Measurements from ENCODE around the gene XPNPEP1.

Gene XPNPEP1

DNA sequence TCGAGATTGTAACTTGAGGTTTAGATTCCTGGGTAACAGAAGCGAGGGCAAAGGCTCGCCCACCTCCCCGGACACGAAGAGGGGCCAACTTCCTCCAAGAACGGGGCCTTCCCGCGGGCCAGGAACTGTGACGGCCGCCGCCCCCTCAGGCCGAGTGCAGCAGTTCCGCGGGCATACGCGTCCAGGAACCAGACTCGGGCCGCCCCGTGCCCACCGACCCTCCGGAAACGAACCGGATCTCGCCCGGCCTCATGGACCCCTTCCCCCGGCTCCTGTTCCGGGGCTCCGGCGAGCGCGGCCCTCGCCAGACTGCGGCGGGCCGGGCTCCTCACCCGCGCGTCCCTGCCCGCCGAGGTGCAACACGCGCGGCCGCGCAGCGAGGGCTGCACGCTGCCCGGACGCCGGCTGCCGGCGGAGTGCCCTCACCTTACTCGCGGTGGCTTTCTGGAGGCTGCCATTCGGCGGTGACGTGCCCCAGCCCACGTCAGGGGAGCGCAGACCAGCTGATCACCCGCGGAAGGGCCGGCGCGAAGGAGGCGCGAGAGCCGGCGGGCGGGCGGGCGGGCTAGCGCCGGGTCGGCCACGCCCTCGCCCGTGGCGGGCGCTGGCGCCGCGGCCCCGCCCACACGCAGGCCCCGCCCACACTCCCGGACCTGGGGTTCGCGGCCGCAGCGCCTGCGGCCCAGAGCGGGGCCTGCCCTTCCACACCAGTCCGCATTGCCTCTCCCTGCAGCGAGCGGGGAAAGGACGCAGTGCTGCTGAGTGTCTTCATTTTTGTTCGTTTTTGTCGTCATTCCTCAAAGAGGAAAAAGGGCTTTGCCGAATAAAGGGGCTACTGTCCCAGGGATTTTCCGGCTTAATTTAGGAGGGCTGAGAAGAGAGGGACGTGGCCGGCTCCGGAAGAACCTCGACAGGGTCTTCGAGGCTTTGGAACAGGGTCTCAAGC lies at the start of gene XPNPEP1:
TSS of gene XPNPEP1 (minus strand) at position 536 of the 946 bp plus-strand sequence. CDS start at position 458, 78 bp downstream.
- peak; percentile 71 to 73 for DNase-seq (ENCODE audit: low read depth in 2 of 2)

DNA sequence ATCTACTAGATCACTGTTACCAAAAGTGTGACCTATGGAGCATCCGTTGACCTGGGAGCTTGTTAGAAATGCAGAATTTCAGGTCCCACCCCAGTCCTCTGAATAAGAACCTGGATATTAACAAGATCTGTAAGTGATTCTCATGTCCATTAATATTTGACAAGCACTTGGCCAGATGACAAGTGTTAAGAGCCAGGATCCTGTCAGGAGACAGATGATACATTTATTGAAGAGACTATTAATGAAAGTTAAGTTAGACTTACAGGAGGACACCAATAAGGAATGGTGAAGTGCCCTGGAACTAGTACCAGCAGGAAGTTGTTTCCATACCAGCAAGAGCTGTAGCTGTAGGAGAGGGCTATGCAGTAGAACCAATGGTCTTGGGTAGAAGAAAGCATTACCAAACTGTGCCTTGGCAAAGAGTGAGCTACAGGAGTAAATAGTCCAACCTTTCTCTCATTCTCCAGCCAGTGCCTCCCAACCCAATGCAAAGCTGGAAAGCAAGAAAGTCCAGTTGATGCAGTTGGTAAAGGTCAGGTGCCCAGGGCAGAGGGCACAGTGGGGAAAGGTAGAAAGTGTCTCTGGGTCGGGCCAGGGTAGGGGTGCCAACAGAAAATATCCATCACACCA lies 49.2 kb upstream of the XPNPEP1 start:
- no peak for DNase-seq (ENCODE audit: low read depth in 2 of 2)

DNA sequence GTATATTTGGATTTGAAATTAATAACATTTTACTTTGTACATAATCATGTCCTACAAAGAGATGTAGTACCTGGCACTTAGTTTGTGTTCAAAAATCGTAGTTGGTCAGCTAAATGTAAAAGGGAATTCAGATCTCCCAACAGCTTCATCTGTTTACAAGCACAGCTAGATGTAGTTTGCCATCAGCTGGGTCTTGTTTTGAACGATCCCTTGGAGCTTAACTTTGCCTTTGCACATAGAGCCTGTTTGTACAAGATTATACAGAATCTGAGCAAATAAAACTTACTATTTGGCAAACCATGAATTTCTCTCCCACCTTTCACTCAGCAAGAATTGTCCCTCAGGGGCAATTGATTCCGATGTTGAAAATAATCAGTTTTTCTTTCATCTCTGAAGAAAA lies 48.3 kb upstream of the XPNPEP1 start:
- DNase-seq (ENCODE audit: low read depth in 2 of 2) = no peak

DNA sequence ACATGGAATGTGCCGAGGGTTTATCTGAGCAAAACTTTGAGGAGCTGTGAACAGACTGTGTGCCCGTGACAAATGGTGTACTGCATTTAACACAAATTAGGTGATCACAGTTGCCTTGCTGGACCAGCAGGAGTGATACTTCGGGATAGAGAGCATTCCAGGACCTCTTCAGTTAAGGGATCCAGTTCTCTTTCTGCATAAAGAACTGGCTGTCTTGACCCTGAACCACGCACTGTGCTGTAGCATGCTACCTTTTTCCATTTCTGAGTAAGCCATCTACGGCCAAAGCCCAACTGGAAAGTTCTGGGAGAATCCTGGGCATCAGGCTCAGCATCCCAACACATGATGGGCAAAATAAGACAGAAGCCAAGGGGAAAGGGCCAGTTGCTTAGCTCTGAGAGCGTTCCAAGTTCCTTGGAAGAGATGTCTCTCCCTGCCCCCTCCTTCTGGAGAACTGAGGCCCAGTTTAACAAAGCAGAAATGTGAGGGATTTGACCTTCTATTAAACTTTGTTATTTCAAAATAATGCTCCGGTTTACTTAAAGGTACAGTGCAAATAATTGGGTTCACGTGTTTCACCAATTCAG lies 46.5 kb upstream of the XPNPEP1 start:
- no peak for DNase-seq (ENCODE audit: low read depth in 2 of 2)

DNA sequence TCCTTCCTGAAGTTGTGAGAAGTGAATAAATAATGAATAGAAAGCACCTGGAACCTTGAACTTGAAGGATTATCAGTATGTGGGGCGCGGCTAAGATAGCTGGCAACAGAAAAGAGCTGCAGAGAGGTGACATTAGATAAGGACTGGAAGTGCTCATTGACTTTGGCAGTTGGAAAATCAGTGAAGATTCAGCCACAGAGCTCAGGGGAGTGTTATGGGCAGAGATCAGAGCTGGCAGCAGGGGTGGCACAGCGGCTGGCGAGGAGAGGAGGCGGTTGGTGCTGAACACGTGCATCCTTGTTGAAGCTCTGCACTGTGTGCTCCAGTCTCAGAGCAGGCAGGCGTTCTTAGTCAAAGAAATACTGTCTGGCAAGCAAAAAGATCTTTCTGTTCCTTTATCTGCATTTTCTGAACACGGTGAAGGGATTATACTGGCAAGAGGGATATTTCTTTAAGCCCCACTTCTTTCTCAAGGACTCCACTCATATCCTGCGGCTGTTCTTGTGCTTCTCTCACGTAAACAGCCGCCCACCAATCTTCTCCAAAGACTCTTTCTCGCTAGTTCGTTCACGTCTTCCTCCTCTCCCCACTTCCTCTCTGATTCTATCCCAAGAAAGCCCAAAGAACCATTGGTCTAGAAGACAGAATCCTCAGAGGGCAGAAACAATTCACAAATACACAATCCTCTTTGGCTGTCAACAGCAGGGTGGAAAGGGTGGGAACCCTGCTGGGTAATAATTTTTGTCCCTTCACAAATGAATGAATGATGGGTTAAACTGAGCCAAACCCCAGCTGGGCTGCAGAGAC lies 45.8 kb upstream of the XPNPEP1 start:
- no peak for DNase-seq (ENCODE audit: low read depth in 2 of 2)

DNA sequence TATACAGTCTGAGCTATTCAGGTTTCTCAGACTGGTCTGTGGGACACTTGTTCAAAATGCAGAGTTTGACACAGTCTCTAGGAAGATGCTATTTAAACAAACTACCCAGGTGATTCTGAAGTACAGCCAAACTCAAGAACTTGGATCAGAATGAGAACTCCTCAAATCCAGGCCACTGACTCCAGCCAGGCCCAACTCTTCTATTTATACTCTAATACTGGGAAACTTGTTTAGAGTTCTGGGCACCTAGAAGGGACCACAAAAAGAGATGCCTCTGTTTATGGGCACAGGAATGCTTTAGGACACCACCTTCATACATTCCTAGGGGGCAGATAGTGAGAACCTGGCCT lies 44.4 kb upstream of the XPNPEP1 start:
- no peak for DNase-seq (ENCODE audit: low read depth in 2 of 2)

DNA sequence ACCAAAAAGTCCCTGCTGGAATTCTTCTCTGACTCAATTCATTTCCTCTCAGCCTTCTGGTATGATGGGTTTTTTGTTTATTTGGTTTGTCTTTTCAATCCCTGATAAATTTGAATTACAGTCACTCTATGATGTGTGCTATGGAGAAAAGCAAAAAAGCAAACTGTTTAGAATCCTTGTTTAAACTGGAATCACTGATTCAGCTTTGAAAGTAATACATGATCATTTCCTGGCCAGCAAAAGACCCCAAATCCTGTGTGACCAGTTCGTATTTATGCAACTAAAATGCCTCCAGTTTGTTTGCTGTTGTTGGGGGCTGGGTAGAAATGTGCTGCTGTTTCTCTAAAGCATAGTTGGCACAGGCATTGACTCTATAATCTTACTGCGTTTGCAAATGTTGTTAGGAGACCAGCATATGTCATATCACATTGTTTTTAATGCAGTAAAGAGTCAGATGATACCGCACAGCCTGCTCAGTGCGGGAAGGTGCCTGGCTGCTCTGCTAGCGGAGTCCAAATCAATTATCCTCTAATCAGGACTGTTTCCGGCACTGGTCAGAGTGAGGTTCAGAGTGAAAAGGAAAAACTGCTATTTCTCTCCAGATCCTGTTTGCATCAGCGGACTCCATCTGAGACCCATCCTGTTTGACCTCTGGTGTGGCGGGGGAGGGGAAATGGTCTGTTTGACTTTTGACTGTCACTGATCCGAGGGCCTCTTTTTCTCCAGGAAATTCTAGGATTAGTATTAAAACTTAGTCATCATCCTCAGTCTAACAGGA lies 43.8 kb upstream of the XPNPEP1 start:
- DNase-seq (ENCODE audit: low read depth in 2 of 2) = no peak

DNA sequence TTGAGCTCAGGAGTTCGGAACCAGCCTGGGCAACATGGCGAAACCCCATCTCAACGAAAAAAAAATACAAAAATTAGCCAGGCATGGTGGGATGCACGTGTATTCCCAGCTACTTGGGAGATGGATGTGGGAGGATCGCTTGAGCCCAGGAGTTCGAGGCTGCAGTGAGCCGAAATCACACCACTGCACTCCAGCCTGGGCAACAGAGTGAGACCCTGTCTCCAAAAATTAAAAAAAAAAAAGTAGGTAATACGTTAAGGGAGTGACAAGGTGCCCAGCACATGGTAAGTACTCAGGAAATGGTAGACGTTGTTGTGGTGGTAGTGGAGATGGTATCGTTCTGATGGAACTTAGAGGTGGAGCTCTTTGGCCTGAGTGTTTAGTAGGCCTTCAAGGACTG lies 41.0 kb upstream of the XPNPEP1 start:
- DNase-seq (ENCODE audit: low read depth in 2 of 2) = no peak

DNA sequence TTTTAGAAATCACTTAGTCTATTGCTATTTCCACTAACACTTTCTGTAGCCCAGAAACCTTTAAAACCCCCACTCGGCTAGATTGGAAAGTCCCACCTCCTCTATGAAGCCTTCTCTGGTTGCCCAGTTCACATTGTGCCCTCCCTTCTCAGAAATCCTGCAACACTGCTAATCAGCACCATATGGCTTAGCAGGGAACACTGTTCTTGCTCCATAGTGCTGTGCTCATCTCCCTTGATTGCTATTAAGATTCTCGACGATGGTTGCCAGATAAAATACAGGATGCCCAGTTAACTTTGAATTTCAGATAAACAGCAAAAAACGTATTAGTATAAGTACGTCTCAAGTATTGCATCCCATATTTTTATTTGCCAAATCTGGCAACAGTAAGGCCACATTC lies 40.1 kb upstream of the XPNPEP1 start:
- no peak for DNase-seq (ENCODE audit: low read depth in 2 of 2)

DNA sequence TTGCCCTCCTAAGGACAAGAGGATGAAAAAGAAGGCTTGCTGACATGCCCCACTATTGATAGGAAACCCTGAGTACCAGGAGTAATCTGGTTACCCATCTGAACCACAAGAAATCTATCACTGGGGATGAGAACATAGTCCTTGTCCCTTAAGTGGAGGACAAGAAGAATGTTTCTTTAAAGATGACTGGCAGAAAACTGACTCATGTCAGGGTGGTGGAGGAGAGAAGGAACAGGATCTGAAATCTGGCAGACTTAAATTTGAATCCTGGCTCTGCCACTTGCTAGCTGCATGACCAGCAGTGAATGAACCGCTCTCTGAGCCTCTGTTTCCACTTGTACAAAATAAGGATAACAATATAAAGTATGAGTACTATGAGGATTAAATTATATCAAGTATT lies 38.9 kb upstream of the XPNPEP1 start:
- no peak for DNase-seq (ENCODE audit: low read depth in 2 of 2)

DNA sequence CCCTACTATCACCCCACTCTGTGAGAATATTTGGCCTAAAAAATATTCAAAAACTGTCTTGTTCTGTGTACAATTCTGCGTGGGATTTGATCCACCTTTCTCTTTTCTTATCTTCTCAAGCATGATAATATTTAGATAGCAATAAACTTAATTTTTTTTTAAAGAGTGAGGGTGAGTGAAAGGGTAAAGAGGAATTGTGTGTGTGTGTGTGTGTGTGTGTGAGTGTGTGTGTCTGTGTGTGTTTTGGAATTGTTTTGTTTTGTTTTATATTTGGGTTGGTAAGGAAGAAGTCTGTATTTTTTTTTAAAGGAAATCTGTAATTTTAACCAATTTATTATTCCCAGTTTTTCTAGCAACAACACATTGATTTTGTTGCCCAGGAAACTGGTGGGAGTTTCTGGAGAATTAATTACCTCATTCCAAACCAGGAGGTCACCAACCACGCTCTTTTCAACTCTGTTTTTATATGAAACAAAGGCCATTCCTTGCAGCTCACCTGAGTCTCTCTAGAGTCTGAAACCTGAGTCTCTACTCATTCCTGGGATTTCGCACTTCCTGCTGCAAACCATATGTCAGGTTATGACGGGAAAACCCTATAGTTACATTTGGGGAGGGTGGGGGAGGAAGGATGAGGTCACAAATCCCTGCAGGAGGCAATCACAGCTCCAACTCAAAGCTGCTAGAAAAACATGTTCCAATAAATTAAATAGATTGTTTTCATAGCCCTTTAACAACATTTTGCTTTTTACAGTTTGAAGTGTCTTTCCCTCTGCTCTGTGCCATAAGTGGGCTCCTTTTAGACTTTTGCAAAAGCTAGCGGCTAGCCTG lies 38.1 kb upstream of the XPNPEP1 start:
- DNase-seq (ENCODE audit: low read depth in 2 of 2) = no peak

DNA sequence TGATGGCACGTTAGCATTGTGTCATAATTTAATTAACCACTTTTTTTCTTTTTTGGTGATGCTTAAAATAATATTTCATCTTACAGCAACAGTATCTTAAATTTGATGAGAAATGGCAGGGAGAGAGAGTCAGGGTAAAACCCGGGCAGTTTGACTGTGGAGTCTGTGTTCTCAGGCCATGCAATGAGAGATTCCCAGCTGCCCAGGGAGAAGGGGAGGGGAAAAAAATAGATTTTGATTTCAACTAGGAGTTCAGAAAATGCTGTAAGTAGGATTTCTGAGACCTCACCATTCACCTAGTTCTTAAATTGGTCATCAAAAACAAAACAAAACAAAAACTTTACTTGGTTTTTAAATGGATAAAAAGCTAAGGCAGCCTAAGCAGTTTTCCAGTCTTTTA lies 37.4 kb upstream of the XPNPEP1 start:
- DNase-seq (ENCODE audit: low read depth in 2 of 2) = no peak

DNA sequence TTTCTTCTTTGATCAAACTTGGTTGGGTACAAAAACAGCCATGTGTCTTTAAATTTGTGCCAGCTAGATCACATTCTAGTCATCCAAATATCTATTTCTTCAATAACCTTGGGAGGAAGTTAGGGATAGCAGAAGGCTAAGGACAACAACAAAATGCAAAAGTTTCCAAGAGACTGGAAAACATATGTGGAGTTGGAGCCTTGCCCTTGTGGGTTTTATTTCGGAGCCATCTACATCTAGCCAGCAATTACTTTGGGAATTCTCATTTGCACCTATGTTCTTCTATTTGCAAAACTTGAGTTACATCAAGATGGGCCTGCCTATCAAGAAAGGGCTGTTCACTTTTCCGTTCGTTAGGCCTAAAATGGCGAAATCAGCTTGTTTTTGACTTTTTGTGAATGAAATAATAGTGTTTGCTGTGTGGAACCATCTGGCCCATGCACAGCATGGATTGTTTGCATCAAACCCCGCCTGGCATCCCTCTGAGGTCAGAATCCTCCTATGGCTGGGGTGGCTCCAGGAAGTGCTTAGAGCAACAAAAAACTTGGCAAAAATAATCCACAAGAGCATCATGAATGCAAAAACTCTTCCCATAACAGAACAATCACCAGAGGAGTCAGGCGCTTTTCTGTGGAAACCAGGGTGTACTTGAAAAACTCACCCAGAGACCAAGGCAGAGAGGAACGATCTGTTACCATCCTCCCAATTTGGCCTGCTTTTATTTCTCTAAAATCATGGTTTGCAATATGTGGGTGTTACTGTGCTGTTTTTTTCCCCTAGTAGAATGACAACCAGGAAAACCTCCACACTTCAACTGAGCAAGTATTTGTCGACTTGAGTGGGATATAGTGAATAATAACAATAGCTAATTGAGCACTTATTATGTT lies 36.2 kb upstream of the XPNPEP1 start:
- DNase-seq (ENCODE audit: low read depth in 2 of 2) = no peak

DNA sequence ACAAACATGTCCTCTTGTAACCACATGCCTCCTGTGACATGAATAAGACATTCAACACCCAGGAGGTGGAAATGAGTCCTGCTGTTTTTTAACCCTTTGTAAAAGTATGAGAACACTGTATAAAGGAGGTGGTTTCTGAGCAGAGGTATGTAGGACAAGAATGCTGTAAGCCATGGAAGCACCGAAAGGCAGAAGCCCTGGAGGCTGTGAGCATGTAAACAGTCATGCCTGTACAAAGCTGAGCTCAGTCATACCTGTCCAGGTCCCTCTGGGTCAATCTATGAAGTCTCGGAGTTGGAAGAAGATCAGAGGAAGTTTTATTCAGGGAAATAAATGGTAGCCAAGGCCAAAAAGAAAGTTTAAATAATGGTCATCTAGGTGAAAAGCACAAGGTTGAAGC lies 34.7 kb upstream of the XPNPEP1 start:
- no peak for DNase-seq (ENCODE audit: low read depth in 2 of 2)

DNA sequence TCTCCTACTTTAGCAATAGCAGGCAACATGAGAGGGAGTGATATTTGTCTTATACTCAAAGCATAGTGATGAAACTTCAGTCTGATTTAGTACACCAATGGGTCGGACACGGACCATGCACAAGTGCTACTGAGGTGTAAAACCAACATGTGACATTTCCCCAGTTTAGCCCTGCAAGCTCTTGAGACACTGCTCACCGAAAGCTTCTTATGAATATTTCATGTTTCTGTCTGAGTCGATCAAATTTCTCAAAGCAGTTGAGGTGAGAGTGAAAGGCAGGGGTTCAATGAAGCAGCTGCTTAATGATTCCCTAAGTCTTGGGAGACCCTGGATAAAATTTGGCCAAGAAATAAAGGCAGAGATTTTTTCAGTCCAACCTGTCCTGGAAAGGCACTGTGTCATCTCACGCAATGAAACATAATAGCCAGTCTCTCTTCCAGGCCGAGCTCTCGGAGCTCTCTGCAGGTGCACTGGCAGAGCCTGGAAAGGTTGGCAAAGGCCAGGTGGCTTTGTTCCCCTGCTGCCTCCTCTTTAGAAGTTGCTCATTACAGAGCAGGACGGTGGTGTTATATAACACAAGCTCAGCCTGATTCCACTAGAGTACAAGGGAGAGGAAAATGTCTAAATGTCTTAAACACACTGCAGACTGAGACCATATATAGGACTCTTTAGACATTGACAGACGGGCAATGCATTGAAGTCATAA lies 33.9 kb upstream of the XPNPEP1 start:
- DNase-seq (ENCODE audit: low read depth in 2 of 2) = no peak

DNA sequence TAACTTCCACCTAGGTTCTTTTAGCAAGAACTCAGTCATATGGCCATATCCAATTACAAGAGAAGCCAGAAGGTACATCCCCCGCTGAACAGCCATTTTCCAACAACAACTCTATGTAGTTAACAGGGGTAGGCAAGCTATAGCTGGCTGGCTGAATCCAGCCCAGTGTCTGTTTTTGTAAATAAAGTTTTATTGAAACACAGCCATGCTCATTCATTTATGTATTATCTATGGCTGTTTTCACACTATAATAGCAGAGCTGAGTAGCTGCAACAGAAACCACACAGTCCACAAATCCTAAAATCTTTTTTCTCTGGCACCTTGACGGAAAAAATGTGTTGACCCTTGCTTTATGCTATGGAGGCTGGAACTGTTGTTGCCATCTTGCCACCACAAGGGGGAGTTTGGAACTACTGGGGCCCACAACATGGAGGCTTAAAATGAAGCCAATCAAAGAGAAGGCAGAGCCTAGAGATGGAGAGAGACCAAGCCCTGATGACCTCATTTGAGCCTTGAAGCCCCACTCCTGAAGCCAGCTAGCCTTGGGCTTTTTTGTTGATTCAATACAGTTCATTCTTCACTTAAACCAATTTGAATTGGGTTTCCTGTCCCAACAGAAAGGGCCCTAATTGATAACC lies 33.3 kb upstream of the XPNPEP1 start:
- no peak for DNase-seq (ENCODE audit: low read depth in 2 of 2)

DNA sequence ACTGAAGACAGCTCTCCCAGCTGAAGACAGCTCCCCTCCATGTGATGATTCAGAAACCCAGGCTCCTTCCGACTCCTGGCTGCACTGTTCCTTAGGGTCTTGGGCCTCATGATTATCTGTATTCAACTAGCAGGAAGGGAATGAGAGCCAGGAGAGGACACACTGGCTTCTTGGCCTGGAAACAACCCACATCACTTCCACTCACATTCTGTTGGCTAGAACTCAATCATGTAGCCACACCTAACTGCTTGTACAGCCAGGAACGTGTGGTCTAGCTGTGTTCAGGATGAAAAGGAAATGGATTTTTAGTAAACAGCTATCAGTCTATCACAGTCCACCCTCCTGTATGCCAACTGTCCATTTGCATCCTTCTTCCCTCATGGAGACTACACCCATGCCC lies 30.5 kb upstream of the XPNPEP1 start:
- no peak for DNase-seq (ENCODE audit: low read depth in 2 of 2)

DNA sequence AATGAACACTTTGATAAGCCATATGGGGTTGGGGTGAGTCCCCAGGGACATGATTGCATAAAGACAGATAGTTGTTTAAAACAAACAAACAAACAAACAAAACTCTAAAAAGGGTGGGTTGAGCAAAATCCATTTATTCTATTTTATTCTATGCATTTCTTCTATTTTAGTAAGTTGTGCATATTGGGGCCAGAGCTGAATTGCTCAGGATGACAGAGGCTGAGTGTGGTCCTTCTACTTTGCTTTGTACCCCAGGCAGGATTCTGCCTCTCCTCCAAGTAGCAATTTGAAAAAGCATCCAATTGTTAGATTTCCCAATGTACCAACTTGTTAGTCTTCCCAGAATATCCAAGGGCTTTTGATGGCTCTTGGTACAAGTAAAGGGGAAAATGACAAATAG lies 29.2 kb upstream of the XPNPEP1 start:
- no peak for DNase-seq (ENCODE audit: low read depth in 2 of 2)
